Measurements from ENCODE around the gene SGCD.

DNA sequence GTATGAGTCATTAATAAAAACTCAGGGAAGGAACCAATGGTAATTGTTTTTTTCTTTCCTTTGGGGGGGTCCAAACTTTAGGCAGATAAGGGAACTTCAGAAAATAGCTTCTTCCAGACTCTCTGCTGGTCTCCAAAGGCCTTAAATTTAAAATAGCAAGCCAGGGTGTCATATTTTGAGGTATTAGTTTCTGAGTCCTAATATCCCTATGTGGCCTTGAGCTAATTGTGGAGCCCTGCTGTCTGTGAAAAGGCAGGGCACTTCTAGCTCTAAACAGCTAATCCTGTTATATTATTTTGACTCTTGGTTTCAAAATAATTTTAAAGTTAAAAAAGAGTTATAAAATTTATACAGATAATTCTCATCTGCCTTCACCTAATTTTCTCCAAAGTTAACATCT lies 327.5 kb downstream of the SGCD start:
- TF ChIP-seq POLR2AphosphoS5 (IDR thresholded peaks at IDR 0.05; ENCODE audit: low read depth, low read length): no peak
- no peak for TF ChIP-seq TAF1 (IDR thresholded peaks at IDR 0.05; ENCODE audit: low read depth, low read length)
- no peak for TF ChIP-seq POLR2A (IDR thresholded peaks at IDR 0.05; ENCODE audit: low read depth, low read length)
- no peak for TF ChIP-seq SPI1 (IDR thresholded peaks at IDR 0.05; ENCODE audit: low read depth, low read length)
- TF ChIP-seq POU2F2 (IDR thresholded peaks at IDR 0.05; ENCODE audit: low read depth, low read length): no peak
- TF ChIP-seq PAX5 (IDR thresholded peaks at IDR 0.05; ENCODE audit: insufficient read depth, low read length, severe bottlenecking): no peak

All from GM12891 (cell line).